ENCODE data around the gene LRRC8D.

The LRRC8D gene

GRCh38 chr1:89896105-89896942 is 75.5 kb downstream of the LRRC8D start:
- DNase-seq (ENCODE audit: low spot score): no peak

DNA sequence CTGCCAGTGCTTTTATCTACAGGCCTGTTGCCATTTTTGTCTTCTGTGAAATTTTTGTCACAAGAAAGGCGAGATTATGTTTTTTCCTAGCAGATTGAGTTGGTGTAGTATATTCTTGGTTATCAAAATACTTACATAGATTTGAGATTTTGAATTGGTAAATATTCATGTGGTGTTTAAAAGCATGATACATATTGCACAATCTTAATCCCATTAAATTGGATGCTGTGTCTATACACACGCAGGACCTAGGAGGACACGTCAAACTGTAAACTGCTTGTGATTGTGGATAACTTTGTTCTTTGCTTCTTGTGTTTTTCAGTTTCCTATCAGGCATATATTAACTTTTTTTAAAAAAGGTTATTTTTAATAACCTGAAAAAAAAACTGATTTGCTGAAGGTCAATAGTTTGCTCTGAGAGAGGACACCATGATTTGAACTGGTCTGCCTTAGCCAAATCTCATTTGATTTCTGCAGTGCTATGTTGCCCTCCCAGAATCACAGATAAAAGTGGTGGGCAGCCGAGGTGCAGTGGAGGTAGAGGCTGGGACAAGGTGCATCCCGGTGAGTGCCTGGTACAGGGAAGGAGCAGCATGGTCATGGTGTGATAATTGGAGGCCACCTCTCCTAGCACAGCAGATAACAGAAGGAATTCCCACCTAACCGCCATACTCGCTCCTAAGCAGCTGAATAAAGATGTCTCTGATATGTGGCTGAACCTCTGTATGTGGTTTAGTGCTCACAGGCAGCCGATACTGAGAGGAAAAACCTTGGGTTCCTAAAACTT is 76.7 kb downstream of the LRRC8D start:
- no peak for DNase-seq (ENCODE audit: low spot score)

DNA sequence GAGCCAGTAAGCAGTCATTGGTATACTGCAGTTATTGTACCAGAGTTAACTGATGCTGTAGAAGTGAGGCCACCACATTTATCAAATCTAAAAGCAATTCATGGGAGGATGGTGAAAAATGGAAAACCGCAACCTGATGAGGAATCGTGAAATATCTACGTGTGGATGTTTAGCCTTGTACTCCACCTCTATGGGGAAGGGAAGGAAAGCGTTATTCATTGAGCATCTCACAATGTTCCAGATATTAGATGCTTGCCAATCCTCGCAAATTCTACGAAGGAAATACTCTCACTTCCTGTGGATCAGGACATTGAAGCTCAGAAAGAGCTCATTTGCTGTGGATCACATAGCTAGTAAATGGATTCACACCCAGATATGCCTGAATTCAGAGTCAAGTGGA is 77.3 kb downstream of the LRRC8D start:
- no peak for DNase-seq (ENCODE audit: low spot score)

GRCh38 chr1:89898695-89899470 is 78.1 kb downstream of the LRRC8D start:
- no peak for DNase-seq (ENCODE audit: low spot score)

DNA sequence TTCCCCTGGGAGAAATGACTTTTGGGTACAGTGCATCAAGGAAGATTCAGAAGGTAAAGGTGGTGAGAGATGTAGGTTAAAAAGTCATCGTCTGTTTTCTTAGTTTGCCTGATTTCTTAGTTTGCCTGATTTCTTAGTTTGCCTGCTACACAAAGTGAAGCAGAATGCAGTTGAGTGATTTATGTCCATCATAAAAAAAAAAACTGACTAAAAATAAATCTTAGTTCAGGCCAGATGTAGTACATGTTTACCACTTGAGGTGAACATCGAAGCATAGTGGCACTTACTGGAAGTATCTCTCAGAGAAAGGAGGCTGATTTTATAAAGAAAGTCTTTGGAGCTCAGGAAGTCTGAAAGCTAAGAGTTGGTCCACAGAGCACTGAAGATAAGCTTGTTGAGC is 79.5 kb downstream of the LRRC8D start:
- DNase-seq (ENCODE audit: low spot score): no peak

- no peak for DNase-seq (ENCODE audit: low spot score)
Observed at GRCh38 chr1:89900791-89901708, 80.2 kb downstream of the LRRC8D start.

DNA sequence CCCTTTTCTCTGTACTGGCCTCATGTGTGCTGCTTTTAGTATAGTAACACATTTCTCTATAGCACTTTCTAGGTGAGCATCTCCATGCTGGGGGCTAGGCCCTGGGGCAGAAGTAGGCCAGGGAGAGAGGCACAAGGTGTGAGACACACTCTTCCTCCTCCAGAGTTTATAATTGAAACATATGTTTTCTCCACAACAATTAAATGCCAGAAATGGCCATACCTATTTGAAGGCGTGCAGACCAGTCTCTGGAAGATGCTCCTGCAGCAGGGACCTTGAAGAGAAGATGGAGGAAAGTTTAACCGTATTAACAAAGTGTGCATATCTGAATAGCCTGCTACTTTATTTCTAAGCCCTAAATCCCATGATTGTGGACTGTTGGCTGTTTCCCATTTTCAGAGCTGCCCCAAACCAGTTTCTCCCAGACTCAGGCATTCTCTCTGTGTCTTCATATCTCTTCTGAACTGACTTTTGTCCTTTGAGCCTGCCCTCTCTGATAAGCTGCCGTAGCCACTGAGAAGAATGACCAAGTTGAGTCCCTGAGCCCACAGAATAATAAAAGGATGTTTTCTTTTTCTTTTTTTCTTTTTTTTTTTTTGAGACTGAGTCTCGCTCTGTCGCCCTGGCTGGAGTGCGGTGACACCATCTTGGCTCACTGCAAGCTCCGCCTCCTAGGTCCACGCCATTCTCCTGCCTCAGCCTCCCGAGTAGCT is 81.3 kb downstream of the LRRC8D start:
- DNase-seq (ENCODE audit: low spot score): no peak

GRCh38 chr1:89903550-89903949 is 82.7 kb downstream of the LRRC8D start:
- DNase-seq (ENCODE audit: low spot score): no peak

DNA sequence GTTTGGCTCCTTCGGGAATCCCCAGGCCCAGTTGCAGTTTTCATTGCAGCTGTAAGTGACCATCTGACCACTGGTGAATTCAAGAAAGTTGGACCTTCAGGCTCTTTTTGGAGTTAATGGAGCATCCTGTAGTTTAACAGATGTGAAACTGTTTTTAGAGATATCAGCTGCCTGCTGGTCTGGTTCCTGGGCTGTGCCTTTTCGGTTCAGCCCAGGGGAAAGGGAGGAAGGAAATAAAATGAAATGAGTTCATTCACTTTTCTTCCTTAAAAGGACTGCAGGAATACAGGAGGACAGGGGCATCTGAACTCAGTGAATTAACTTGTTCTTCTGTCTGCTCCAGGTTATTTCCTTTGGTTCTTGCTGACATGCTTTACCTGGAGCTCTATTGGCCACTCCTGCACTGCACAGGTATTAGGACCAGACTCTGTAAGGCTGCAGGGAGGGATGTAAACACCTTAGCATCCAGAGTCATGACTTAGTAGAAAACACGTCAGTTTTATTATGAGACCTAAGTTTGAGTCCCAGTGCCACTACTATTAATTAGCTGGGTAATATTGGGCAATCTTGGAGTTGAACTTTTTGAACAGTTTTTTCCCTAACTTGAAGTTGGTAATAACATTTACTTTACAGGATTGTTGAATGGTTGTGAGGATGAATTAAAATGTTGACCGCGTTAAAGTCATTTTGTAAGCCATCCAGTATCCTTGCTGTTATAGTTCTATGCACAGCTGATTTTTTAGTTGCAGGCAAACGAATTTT is 83.6 kb downstream of the LRRC8D start:
- no peak for DNase-seq (ENCODE audit: low spot score)

DNA sequence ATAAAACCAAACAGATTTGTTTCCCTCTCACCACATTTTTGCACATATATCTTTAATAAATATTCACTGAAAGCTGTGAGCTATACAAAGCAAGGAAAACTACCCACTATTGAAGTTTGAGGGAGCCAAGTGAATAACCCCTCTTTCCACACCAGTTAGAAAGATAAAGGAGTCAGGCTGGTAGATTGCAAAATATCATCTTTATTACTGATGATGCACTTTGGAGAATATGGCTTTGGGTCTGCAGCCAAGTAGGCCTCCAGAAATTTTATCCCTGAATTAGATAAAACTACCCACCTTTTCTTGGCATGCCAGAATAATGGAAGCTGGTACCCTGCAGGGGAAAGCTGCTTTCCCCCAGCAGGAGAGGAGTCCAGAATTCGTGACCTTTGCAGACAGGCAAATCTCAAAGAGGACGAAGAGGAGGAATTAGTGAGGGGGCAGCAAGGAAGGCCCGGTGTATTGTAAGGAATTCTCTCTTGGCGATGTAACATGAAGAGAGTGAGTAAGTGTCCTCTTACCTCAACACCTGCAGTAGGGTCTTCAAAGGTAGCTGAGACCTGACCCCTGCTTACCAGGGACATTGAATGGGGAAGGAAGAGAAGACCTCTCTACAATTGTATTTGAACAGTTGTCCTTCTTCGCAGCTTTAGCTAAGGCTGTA is 84.7 kb downstream of the LRRC8D start:
- DNase-seq (ENCODE audit: low spot score): no peak

- no peak for DNase-seq (ENCODE audit: low spot score)
Observed at GRCh38 chr1:89906088-89906487, 85.3 kb downstream of the LRRC8D start.

- no peak for DNase-seq (ENCODE audit: low spot score)
Observed at GRCh38 chr1:89907727-89908212, 86.9 kb downstream of the LRRC8D start.

DNA sequence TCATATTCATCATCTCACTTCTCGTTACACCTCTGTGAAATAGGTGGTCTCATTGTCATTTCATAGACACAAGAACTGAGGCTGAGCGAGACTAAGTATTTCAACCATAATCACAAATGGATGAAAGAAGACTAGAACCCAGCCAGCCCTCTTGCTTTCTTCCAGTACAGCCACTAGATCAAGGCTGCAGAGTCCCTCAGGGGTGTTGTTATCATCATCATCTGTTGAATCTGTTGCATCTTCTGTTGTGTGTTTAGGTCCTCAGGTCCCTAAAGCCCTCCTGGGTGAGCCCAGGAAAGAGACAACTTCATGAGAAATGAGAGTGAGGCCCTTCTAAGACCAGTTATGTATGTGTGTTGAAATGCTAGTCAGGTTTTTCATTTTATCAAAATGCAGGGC is 87.4 kb downstream of the LRRC8D start:
- DNase-seq (ENCODE audit: low spot score): no peak

- no peak for DNase-seq (ENCODE audit: low spot score)
Observed at GRCh38 chr1:89908672-89909436, 88.0 kb downstream of the LRRC8D start.

- DNase-seq (ENCODE audit: low spot score): no peak
Observed at GRCh38 chr1:89910268-89910667, 89.4 kb downstream of the LRRC8D start.

DNA sequence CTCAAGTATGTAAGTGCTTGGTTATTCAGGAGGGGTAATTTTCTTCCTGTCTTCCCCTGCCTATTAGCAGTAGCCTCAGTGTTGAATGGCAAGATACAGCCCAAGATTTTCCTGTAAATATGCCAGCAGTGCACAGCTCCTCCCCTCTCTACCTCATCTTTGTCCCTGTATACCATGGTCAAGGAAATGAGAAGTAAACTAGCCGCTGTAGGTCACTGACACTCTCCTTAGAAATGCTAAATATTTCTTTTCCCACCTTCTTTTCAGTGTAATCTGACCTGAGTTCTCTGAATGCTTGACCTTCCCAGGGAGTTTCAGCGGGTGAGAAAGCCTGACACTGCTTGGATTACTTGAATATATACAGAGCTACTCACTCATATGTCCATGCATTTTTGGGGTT is 89.9 kb downstream of the LRRC8D start:
- peak; percentile 81 for DNase-seq (ENCODE audit: low spot score)

DNA sequence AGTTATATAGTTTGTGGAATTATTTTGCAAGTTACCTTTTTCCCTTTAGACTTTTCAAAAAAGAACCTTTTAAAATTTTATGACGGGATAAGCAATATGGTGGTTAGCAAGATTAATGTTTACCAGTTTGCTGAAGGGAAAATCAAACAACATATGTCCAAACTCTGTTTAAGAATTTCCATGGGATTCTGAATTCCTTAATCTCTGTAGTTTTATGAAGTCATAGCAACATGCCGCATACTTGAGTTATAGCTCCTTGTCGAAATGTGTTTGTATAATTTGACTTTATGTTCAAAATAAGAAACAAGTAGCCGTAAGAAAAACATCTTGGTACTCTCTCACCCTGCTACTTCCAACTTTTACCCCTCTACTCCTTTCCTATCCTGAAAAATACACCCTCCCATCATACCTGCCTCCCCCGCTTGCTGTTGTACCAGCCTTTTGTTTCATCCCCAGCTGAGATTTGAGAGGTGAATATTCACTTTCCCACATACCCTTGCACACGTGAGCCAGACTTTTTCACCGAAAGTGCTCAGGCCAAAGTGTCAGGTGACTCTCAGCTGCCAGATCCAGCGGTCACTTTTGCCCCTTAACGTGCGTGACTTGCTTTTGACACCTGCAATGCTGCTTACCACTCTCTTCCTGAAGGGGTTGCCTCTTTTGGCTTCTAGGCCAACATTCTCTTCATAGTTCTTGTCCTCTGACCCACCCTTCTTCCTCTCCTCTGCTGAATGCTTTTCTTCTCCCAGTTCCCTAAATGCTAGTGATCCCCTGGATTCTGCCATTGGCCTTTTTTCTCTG is 90.6 kb downstream of the LRRC8D start:
- DNase-seq (ENCODE audit: low spot score): peak; percentile 67

DNA sequence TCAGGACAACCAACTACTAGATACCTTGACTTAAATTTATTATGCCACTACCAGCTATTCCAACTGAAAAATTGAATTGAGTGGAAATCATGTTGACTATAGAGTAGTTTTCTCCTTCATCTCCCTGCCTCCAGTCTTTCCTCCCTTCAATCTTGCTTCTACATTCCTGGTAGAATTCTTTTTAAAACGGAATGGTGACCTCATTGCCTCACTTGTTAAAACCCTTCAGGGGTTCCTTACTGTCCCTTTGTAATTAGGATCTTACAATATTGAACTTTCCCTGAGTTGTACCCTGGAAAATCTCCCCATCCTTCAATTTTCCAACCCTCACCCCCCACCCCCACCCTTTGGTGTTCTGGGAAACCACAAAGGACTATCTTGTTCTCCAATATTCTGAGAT is 91.2 kb downstream of the LRRC8D start:
- DNase-seq (ENCODE audit: low spot score): peak; percentile 30
